GM23338 (cell line): ENCODE results near the gene RBM19. TPM values are rescaled to one million over a fixed set of nuclear protein-coding genes. Genes with fewer than 3 reads are reported as not detected.

Experiments
- ATAC-seq: fragments of 200-7000 bp; cut with Tn5 transposase; 3 replicates; pipeline ENCODE4 v1.9.1; 2020
- DNase-seq: peaks from one replicate; pipeline ENCODE4 v3.0.0-alpha.2; 2015; ENCODE audit warnings: low spot score
- H2AFZ ChIP-seq: fragments of 200-600 bp; sonication (generic); 2 replicates; pipeline ENCODE4 v1.8.0; 2016; ENCODE audit warnings: antibody characterized with exemption, mild to moderate bottlenecking, moderate library complexity
- H3F3A ChIP-seq: fragments of 200-600 bp; sonication (generic); replicated peaks from 2 replicates; pipeline ENCODE4 v1.8.0; 2017; ENCODE audit warnings: antibody characterized with exemption, mixed run types, low read depth
- H3K27ac ChIP-seq: fragments of 200-600 bp; sonication (generic); 2 replicates; pipeline ENCODE4 v1.6.1; 2016; ENCODE audit warnings: low read depth
- H3K27me3 ChIP-seq: fragments of 200-600 bp; sonication (generic); 2 replicates; pipeline ENCODE4 v1.8.0; 2016; ENCODE audit warnings: mild to moderate bottlenecking, mixed run types, moderate library complexity; ENCODE audit not compliant: insufficient read depth
- H3K36me3 ChIP-seq: fragments of 200-600 bp; sonication (generic); 2 replicates; pipeline ENCODE4 v1.8.0; 2016; ENCODE audit warnings: mild to moderate bottlenecking; ENCODE audit not compliant: insufficient read depth
- H3K4me1 ChIP-seq: fragments of 200-600 bp; sonication (generic); 2 replicates; pipeline ENCODE4 v1.8.0; 2016; ENCODE audit warnings: mild to moderate bottlenecking, moderate library complexity; ENCODE audit not compliant: insufficient read depth
- H3K4me2 ChIP-seq: fragments of 200-600 bp; sonication (generic); 2 replicates; pipeline ENCODE4 v1.7.1; 2017; ENCODE audit warnings: mixed run types
- H3K4me3 ChIP-seq: fragments of 200-600 bp; sonication (generic); 2 replicates; pipeline ENCODE4 v1.6.1; 2016; ENCODE audit warnings: mixed run types
- H3K79me2 ChIP-seq: fragments of 200-600 bp; sonication (generic); replicated peaks from 2 replicates; pipeline ENCODE4 v1.8.0; 2017; ENCODE audit warnings: mild to moderate bottlenecking; ENCODE audit not compliant: insufficient read depth
- H3K9me2 ChIP-seq: fragments of 200-600 bp; sonication (generic); 2 replicates; pipeline ENCODE4 v1.8.0; 2017; ENCODE audit not compliant: insufficient read depth
- H4K20me1 ChIP-seq: fragments of 200-600 bp; sonication (generic); replicated peaks from 2 replicates; pipeline ENCODE4 v1.8.0; 2017; ENCODE audit warnings: mild to moderate bottlenecking; ENCODE audit not compliant: insufficient read depth
- H3K27ac Mint-ChIP-seq: 2 replicates; pipeline ENCODE4 v1.8.0; 2020; ENCODE audit warnings: inconsistent platforms, mild to moderate bottlenecking, moderate library complexity, mixed read lengths
- H3K27me3 Mint-ChIP-seq: 3 replicates; pipeline ENCODE4 v1.8.0; 2022; ENCODE audit warnings: low read depth, mild to moderate bottlenecking, moderate library complexity, mixed read lengths, inconsistent platforms; ENCODE audit not compliant: insufficient read depth, poor library complexity
- H3K36me3 Mint-ChIP-seq: 3 replicates; pipeline ENCODE4 v1.8.0; 2021; ENCODE audit warnings: low read depth, mild to moderate bottlenecking, inconsistent platforms, moderate library complexity, mixed read lengths
- H3K4me1 Mint-ChIP-seq: 3 replicates; pipeline ENCODE4 v1.8.0; 2020; ENCODE audit warnings: mild to moderate bottlenecking, inconsistent platforms, mixed read lengths
- H3K4me3 Mint-ChIP-seq: 3 replicates; pipeline ENCODE4 v1.8.0; 2021; ENCODE audit warnings: moderate library complexity, mild to moderate bottlenecking, inconsistent platforms, mixed read lengths
- H3K9me3 Mint-ChIP-seq: 3 replicates; pipeline ENCODE4 v1.8.0; 2020; ENCODE audit warnings: moderate library complexity, mild to moderate bottlenecking, inconsistent platforms, mixed read lengths
- CREB1 ChIP-seq: fragments of 250-450 bp; sonication (Bioruptor Pico); IDR thresholded peaks from 2 replicates; pipeline ENCODE4 v1.5.0; 2020; ENCODE audit warnings: low read depth, mild to moderate bottlenecking, moderate library complexity
- CTCF ChIP-seq, 2 experiments: fragments of 200-600 bp in 1 of 2; sonication (generic) in 1 of 2; conservative IDR thresholded peaks; 2 replicates each; pipeline versions ENCODE4 v1.5.1 to v1.6.1; 2016 to 2017; ENCODE audit warnings: antibody characterized with exemption in 2 of 2, low read depth in 2 of 2, mild to moderate bottlenecking in 2 of 2, moderate library complexity in 1 of 2
- ETS1 ChIP-seq: IDR thresholded peaks from 2 replicates; pipeline ENCODE4 v1.6.1; 2016; ENCODE audit warnings: antibody characterized with exemption
- EZH2 ChIP-seq: fragments of 200-600 bp; sonication (generic); IDR thresholded peaks from one replicate; pipeline ENCODE4 v1.8.0; 2017; ENCODE audit warnings: antibody characterized with exemption, mild to moderate bottlenecking, low read depth; ENCODE audit not compliant: unreplicated experiment
- EZH2phosphoT487 ChIP-seq: fragments of 200-600 bp; sonication (generic); IDR thresholded peaks from one replicate; pipeline ENCODE4 v1.8.1; 2018; ENCODE audit warnings: antibody characterized with exemption; ENCODE audit not compliant: unreplicated experiment
- POLR2AphosphoS5 ChIP-seq: IDR thresholded peaks from 2 replicates; pipeline ENCODE4 v1.6.1; 2016; ENCODE audit warnings: antibody characterized with exemption, low read depth
- STAT1 ChIP-seq: IDR thresholded peaks from one replicate; pipeline ENCODE4 v1.6.1; 2016; ENCODE audit warnings: antibody characterized with exemption; ENCODE audit not compliant: unreplicated experiment
- ZNF114 ChIP-seq: fragments of 250-450 bp; sonication (Bioruptor Pico); IDR thresholded peaks from 2 replicates; pipeline ENCODE4 v1.5.0; 2020; ENCODE audit warnings: mild to moderate bottlenecking, moderate library complexity
- ZNF331 ChIP-seq: fragments of 250-450 bp; sonication (Bioruptor Pico); IDR thresholded peaks from 2 replicates; pipeline ENCODE4 v1.5.0; 2020; ENCODE audit warnings: low read depth, mild to moderate bottlenecking, moderate library complexity
- ZNF462 ChIP-seq: fragments of 250-450 bp; sonication (Bioruptor Pico); IDR thresholded peaks from 2 replicates; pipeline ENCODE4 v1.5.0; 2020; ENCODE audit warnings: mild to moderate bottlenecking, moderate library complexity
- polyA plus RNA-seq: library from polyadenylated mRNA; unstranded; fragments of >200 nt; fragmentation: Nextera tagmentation; extraction: Ambion mirVana; gene quantifications from 2 replicates; pipeline ENCODE4 v1.2.1, GENCODE V29; 2016
- total RNA-seq: library from RNA; depleted of rRNA; stranded (reverse); fragments of >200 nt; shearing (Covaris generic); gene quantifications from 2 replicates; pipeline ENCODE4 v1.2.3, GENCODE V29; 2014

RBM19 gene
- total and polyA plus RNA-seq, 2 experiments from 2014 or later = 43.4 to 56.7 TPM

DNA sequence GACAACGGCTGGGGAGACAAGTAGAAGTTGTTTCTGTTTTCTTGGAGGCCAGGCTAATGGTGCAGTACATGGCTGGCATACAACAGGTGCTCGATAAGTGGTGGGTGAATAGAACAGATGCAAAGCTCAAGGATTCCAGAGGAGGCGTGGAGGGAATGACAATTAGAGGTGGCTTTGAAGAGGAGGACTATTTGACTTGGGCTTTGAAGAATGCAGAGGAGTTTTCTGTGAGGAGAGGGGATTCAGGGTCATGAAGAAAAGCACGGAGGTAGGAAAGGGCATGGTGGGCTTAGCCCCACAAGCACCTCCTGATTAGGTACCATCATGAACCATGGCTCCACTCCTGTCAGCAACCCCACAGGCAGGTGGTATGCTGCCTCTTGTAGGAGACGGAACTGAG is 142.3 kb downstream of the RBM19 start:
- no peaks in the 10 kb centered on the region for H3K36me3 ChIP-seq
- H3K4me3 Mint-ChIP-seq = no peak overlapping the region
- TF ChIP-seq EZH2 (no peak), ZNF114 (no peak), ETS1 (no peak), ZNF331 (CRISPR knock-in tag) (no peak), STAT1 (no peak)
- H3K4me1 ChIP-seq = no peaks in the 10 kb centered on the region
- H2AFZ ChIP-seq = no peak overlapping the region
- no peaks in the 10 kb centered on the region; the same call in none of the 2 replicates for H4K20me1 ChIP-seq
- no peaks in the 10 kb centered on the region; the same call in 2 of the 3 replicates for H3K36me3 Mint-ChIP-seq
- ATAC-seq (no peak), DNase-seq (no peak)
- H3K27ac Mint-ChIP-seq = no peak overlapping the region
- H3K4me2 ChIP-seq = no peak overlapping the region
- H3F3A ChIP-seq = no peaks in the 10 kb centered on the region
- no peaks in the 10 kb centered on the region for H3K27me3 ChIP-seq
- H3K4me3 ChIP-seq = no peak overlapping the region
- peaks cover 22% of the 10 kb centered on the region for H3K27me3 Mint-ChIP-seq
- no peaks in the 10 kb centered on the region for H3K9me2 ChIP-seq
- no peaks in the 10 kb centered on the region for H3K9me3 Mint-ChIP-seq
- no peak overlapping the region for H3K27ac ChIP-seq
- H3K79me2 ChIP-seq = no peaks in the 10 kb centered on the region
- peaks cover 22% of the 10 kb centered on the region for H3K4me1 Mint-ChIP-seq

GRCh38 chr12:113823016-113823415 is 143.1 kb downstream of the RBM19 start:
- Histone ChIP-seq H3K27me3 (no peaks in the 10 kb centered on the region), H4K20me1 (no peaks in the 10 kb centered on the region; the same call in none of the 2 replicates), H3K4me3 (no peak overlapping the region), H3K27ac (no peak overlapping the region), H2AFZ (no peak overlapping the region), H3K9me2 (no peaks in the 10 kb centered on the region), H3K79me2 (no peaks in the 10 kb centered on the region), H3K36me3 (no peaks in the 10 kb centered on the region), H3F3A (no peaks in the 10 kb centered on the region), H3K4me2 (no peak overlapping the region), H3K4me1 (no peaks in the 10 kb centered on the region)
- TF ChIP-seq CREB1 (no peak), POLR2AphosphoS5 (no peak), ZNF331 (CRISPR knock-in tag) (no peak), ZNF462 (no peak), EZH2phosphoT487 (no peak), CTCF (conservative IDR thresholded peaks at IDR 0.05; ENCODE audit: low read depth in 2 of 2) (no peak), ETS1 (no peak), STAT1 (no peak), ZNF114 (no peak)
- Mint-ChIP-seq H3K4me3 (no peak overlapping the region), H3K27ac (no peak overlapping the region), H3K27me3 (peaks cover 19% of the 10 kb centered on the region), H3K36me3 (no peaks in the 10 kb centered on the region; the same call in 2 of the 3 replicates), H3K4me1 (peaks cover 22% of the 10 kb centered on the region), H3K9me3 (no peaks in the 10 kb centered on the region)
- DNase-seq = no peak
- ATAC-seq = no peak
